Nephron progenitor cell (in vitro differentiated cells): ENCODE data around the gene PRRC2B.

Experiments used
- DNase-seq: peaks from one replicate; pipeline ENCODE4 v3.0.0; 2021
- H3K27ac Mint-ChIP-seq: 2 replicates; pipeline ENCODE4 v1.8.0; 2021; ENCODE audit warnings: mild to moderate bottlenecking, moderate library complexity, mixed read lengths
- H3K27me3 Mint-ChIP-seq: 2 replicates; pipeline ENCODE4 v1.8.0; 2021; ENCODE audit warnings: mild to moderate bottlenecking, low read depth, mixed read lengths; ENCODE audit not compliant: poor library complexity
- H3K36me3 Mint-ChIP-seq: 2 replicates; pipeline ENCODE4 v1.8.0; 2021; ENCODE audit warnings: low read depth, mixed read lengths
- H3K4me1 Mint-ChIP-seq: 2 replicates; pipeline ENCODE4 v1.8.0; 2021; ENCODE audit warnings: mixed read lengths
- H3K4me3 Mint-ChIP-seq: 2 replicates; pipeline ENCODE4 v1.8.0; 2021; ENCODE audit warnings: mild to moderate bottlenecking, moderate library complexity, mixed read lengths
- H3K9me3 Mint-ChIP-seq: 2 replicates; pipeline ENCODE4 v1.8.0; 2021; ENCODE audit warnings: mild to moderate bottlenecking, moderate library complexity, mixed read lengths
- CTCF ChIP-seq: fragments of 200-600 bp; sonication (generic); IDR thresholded peaks from 2 replicates; pipeline ENCODE4 v1.5.0; 2021; ENCODE audit warnings: antibody characterized with exemption

Gene PRRC2B

GRCh38 chr9:131441441-131441840 is 47.6 kb downstream of the PRRC2B start:
- Mint-ChIP-seq H3K4me1 (peaks cover 13% of the 10 kb centered on the region), H3K36me3 (peaks cover 92% of the 10 kb centered on the region), H3K4me3 (no peak overlapping the region), H3K9me3 (no peaks in the 10 kb centered on the region), H3K27me3 (no peaks in the 10 kb centered on the region), H3K27ac (no peak overlapping the region)
- TF ChIP-seq CTCF = no peak
- DNase-seq = no peak

- Mint-ChIP-seq H3K27ac (peak overlapping the region; percentile 59), H3K4me1 (peaks cover 8% of the 10 kb centered on the region), H3K4me3 (no peak overlapping the region), H3K9me3 (no peaks in the 10 kb centered on the region), H3K27me3 (no peaks in the 10 kb centered on the region), H3K36me3 (peaks cover 92% of the 10 kb centered on the region)
- no peak for DNase-seq
- TF ChIP-seq CTCF = no peak
Measured at GRCh38 chr9:131442351-131442750, 48.5 kb downstream of the PRRC2B start.

- Mint-ChIP-seq H3K36me3 (peaks cover 91% of the 10 kb centered on the region), H3K9me3 (no peaks in the 10 kb centered on the region), H3K27ac (no peak overlapping the region), H3K27me3 (no peaks in the 10 kb centered on the region), H3K4me3 (no peak overlapping the region), H3K4me1 (peaks cover 8% of the 10 kb centered on the region)
- no peak for DNase-seq
- TF ChIP-seq CTCF = no peak
Measured at GRCh38 chr9:131443648-131444047, 49.8 kb downstream of the PRRC2B start.

- H3K4me1 Mint-ChIP-seq = peaks cover 8% of the 10 kb centered on the region
- no peak for DNase-seq
- peaks cover 91% of the 10 kb centered on the region for H3K36me3 Mint-ChIP-seq
- no peaks in the 10 kb centered on the region for H3K27me3 Mint-ChIP-seq
- H3K9me3 Mint-ChIP-seq = no peaks in the 10 kb centered on the region
- H3K4me3 Mint-ChIP-seq = no peak overlapping the region
- no peak for TF ChIP-seq CTCF
- H3K27ac Mint-ChIP-seq = peak overlapping the region; percentile 95
Measured at GRCh38 chr9:131446276-131446675, 52.4 kb downstream of the PRRC2B start.

GRCh38 chr9:131447148-131447547 is 53.3 kb downstream of the PRRC2B start:
- no peak for TF ChIP-seq CTCF
- H3K36me3 Mint-ChIP-seq = peaks cover 91% of the 10 kb centered on the region
- DNase-seq = no peak
- no peak overlapping the region for H3K4me3 Mint-ChIP-seq
- peak overlapping the region; percentile 95 for H3K27ac Mint-ChIP-seq
- no peaks in the 10 kb centered on the region for H3K27me3 Mint-ChIP-seq
- no peaks in the 10 kb centered on the region for H3K9me3 Mint-ChIP-seq
- peaks cover 8% of the 10 kb centered on the region for H3K4me1 Mint-ChIP-seq

- Mint-ChIP-seq H3K4me1 (peaks cover 8% of the 10 kb centered on the region), H3K4me3 (no peak overlapping the region), H3K27me3 (no peaks in the 10 kb centered on the region), H3K27ac (peak overlapping the region; percentile 36), H3K36me3 (peaks cover 91% of the 10 kb centered on the region), H3K9me3 (no peaks in the 10 kb centered on the region)
- TF ChIP-seq CTCF = no peak
- DNase-seq = no peak
Measured at GRCh38 chr9:131447600-131447999, 53.7 kb downstream of the PRRC2B start.
